GM21528 (cell line): ENCODE results near the gene ATL1.

Source experiments
- ATAC-seq: cut with Tn5 transposase; IDR thresholded peaks from one replicate; pipeline ENCODE4 v1.9.1; 2021; ENCODE audit warnings: mild to moderate bottlenecking, moderate library complexity; ENCODE audit not compliant: unreplicated experiment, low FRiP score

ATL1 gene

DNA sequence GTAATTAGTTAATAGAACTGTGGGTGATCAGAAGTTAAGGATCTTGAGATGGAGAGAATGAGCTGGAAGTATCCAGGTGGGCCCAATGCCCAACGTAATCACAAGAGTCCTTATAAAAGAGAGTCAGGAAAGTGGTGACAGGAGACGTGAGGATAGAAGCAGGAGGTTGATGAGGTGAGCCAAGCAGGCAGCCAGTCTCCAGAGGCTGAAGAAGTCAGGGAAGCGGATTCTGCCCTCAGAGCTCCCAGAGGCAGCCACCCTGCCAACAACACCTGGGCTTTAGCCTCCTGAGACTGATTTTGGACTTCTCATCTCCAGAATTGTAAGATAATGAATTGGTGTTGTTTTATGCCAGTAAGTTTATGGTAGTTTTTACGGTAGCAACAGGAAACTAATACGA lies 118.2 kb downstream of the ATL1 start:
- no peak for ATAC-seq

DNA sequence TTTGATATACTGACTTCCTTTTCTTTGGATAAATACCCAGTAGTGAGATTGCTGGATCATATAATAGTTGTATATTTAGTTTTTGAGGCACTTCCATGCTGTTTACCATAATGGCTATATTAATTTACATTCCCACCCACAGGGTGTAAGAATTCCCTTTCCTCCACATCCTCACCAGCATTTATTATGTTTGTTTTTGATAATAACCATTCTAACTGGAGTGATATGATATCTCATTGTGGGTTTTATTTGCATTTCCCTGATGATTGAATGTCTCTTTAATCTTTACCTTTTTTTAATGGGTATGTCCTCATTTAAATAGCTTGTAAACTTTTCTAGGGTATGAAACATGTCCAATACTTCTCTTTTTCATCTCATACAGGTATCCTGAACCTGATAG lies 119.7 kb downstream of the ATL1 start:
- no peak for ATAC-seq
